HG02981 (cell line): Measurements from ENCODE around the gene CLDN2.
"Not testable (repeated sequence)": the region's sequence is repeated elsewhere in the genome, so short reads cannot be mapped to it uniquely, and the experiment has no call there.

Experiments
- ATAC-seq: cut with Tn5 transposase; IDR thresholded peaks from one replicate; pipeline ENCODE4 v1.9.1; 2021; ENCODE audit warnings: mild to moderate bottlenecking, moderate library complexity; ENCODE audit not compliant: unreplicated experiment

The CLDN2 gene

DNA sequence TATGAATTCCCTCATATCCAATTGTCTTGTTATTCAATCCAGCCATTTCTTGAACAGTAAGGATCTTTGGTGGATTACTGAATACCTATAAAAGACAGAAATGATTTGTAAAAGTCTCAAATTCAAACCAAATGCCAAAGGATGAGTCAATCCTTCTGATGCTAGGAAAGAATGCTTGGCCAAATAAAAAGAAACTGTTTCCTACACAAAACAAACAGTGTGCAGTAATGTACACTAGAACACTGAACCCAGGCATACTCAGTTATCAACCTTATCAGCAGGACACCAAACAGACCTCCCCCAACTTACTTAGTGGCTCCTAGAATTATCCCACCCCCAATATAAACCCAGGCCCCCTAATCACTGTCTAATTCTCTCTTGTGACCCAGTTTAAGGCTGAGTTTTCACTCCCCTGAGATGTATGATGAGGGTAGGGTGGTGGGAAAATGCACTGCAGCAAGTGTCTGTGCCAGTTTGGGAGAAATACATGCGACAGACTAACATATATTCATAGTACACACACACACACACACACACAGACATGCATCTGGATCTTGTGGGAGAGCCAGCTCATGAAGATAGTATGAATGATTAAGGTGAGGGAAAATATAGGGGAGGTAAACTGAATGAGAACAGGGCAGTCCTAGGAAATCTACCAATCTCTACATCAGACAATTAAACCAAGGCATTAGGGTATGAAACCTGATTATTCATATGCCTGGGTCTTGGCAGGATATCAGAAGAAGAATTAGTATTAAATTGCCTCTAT, 35.0 kb downstream of the CLDN2 start:
- ATAC-seq = no peak

DNA sequence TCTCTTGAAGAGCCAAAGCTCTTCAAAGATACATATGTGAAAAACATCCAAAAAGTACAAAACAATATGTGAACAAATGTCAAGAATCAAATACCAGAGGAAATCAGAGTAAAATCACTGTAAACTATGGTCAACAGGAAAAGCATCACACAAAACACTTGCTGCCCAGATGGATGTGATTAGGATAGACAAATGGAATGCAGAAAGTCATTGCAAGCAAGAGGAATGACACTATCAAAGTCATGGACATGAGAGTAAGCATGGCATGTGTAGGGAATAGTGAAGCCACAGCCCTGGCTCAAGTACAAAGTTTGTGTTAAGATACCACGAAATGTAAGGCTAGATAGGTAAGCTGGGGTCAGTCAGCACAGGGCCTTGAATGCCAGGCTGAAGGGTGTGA, 37.7 kb downstream of the CLDN2 start:
- ATAC-seq = no peak

DNA sequence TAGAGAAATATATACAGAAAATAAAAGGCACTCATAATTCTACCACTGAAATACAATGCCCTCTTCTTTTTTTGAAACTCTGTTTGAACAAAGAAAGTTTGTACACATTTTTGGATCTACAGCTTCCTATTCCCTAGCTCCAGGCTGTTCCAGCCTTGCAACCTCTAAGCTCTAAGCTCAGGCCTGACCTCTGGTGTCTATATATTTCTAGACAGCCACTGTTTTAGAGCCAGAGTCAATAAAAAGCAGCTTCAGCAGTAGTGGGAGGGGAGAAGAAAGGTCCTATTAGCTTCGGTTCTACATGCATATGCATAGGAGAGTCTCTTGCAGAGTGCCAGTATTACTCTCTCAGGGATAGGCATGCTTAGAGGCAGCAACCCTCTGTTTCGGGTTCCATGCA, 39.7 kb downstream of the CLDN2 start:
- no peak for ATAC-seq

DNA sequence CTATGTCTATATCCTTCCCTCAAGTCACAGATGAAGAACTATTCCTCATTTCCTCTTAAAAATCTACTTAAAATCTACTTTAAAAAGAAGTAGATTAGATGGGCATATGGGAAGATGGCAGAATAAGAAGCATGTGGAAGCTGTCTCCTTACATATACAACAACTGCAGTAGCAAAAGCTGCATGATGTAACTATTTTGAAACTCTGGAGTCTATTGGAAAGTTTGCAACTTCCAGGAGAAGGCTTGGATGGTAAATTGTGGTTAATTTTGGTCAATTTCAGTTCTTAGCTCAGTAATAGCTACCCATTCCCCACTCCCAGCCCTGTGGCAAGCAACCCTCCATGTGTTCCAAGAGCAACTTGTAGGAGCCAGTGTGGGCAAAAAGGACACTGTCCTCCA, 42.9 kb downstream of the CLDN2 start:
- ATAC-seq = no peak

DNA sequence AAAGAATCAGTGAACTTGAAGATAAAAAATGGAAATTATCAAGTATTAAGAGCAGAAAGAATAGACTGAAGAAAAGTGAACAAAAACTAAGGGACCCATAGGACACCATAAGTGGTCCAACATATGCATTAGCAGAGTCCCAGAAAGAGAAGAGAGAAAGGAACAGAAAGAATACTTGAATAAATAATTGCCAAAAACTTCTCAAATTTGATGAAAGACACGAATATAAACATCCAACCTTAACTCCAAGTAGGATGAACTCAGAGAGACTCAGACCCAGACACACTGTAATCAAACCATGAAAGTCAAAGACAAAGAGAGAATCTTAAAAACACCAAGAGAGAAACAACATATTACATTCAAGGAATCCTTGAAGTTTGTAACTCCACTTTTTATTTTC, 44.1 kb downstream of the CLDN2 start:
- no peak for ATAC-seq

DNA sequence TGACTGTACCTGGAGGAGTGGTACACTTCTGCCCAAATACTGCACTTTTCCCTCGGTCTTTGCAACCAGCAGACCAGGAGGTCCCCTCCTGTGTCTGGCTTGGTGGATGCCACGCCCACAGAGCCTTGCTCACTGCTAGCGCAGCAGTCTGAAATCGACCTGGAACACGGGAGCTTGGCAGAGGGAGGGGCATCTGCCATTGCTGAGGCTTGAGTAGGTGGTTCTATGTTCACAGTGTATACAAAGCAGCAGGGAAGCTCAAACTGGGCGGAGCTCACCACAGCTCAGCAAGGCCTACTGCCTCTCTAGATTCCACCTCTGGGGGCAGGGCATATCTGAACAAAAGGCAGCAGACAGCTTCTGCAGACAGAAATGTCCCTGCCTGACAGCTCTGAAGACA, 46.3 kb downstream of the CLDN2 start:
- not testable (repeated sequence) for ATAC-seq

DNA sequence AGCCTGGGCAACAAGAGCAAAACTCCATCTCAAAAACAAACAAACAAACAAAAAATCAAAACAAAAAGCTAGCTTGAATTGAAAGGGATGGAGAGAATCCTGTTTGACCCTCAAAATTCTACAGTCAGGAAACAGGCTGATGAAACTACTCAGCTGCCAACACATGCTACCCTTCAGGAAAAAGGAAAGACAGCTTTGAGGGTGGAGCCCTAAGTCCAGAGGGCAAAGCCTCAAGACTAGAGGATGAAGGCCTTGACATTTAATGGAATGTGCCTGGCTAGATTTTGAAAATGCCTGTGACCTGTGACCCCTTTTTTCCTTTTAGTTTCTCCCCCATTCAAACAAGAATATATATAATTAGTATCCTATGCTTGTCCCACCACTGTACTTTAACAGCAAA, 52.7 kb downstream of the CLDN2 start:
- ATAC-seq = no peak

DNA sequence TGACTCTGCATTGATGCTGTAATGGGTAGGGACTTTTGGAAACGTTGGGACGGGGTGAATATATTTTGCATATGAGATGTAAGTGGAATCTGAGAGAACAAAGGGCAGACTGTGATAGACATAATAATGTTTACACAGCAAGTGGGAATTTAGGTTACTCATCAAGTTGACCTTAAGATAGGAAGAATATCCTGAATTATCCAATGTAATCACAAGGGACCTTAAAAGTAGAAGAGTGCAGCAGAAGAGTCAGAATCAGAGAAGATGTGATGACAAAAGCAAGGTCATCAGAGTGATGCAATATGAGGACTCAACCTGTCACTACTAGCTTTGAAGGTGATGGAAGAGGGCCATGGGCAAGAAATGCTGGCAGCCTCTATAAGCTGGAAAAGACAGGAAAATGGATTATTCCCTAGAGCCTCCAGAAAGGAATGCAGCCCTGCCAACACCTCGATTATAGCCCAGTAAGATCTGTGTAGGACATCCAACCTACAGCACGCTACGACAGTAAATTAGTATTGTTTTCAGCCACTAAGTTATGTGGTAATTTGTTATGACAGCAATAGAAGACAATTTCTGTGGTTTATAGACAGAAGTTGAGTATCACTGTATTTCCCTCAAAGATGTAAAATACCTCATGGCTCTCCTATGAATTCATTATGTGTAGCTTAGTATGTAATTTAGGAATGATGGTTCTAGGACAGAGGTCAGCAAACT, 53.4 kb downstream of the CLDN2 start:
- no peak for ATAC-seq

DNA sequence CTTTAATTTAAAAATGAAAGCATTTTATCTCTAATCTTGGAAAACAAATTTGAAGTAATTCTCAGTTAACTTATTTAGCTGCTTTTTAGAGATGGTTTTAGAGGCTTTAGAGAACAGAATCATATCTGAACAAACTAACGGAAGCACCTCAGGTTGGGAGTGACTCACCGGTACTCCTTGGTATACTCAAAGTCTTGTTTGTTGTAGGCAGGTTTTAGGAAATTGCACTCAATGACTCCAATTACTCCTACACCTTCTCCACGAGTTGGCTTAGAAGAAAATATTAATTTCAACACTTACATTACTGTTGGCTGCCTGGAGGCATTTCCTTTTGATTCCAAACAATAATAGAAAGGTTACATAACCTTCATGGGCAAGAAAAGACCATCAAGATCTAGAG, 56.2 kb downstream of the CLDN2 start:
- no peak for ATAC-seq
